SK-N-SH (cell line): ENCODE data around the gene RARB.
A peak's percentile ranks its signal among the peaks of the same experiment; 100 is the strongest.

ENCODE experiments used
- CTCF ChIP-seq: fragments of 200-600 bp; sonication (generic); IDR thresholded peaks from 2 replicates; pipeline ENCODE4 v1.6.1; 2017; ENCODE audit warnings: antibody characterized with exemption, mild to moderate bottlenecking, moderate library complexity
- ELF1 ChIP-seq: IDR thresholded peaks from 2 replicates; pipeline ENCODE4 v1.4.0; 2012
- FOXM1 ChIP-seq: IDR thresholded peaks from 2 replicates; pipeline ENCODE4 v1.4.0; 2012; ENCODE audit warnings: low read depth, mild to moderate bottlenecking
- RCOR1 ChIP-seq: fragments of 150-350 bp; IDR thresholded peaks from 2 replicates; pipeline ENCODE4 v1.6.1; 2017; ENCODE audit warnings: antibody characterized with exemption, low read length

- no peak for TF ChIP-seq ELF1
- TF ChIP-seq CTCF = peak; percentile 57
- TF ChIP-seq FOXM1 = no peak
- no peak for TF ChIP-seq RCOR1
Observed at GRCh38 chr3:25592510-25592968, 164.5 kb downstream of the RARB start.
